A673 (cell line): ENCODE data around the gene FNDC11.

ENCODE experiments used
- EZH2 ChIP-seq: fragments of 200-600 bp; sonication (generic); IDR thresholded peaks from 2 replicates; pipeline ENCODE4 v1.6.1; 2017; ENCODE audit warnings: borderline replicate concordance, low read depth, mild to moderate bottlenecking, mixed read lengths, antibody characterized with exemption, low read length; ENCODE audit not compliant: poor library complexity, severe bottlenecking
- TF ChIP-seq, protein P1 (sequence below): fragments of 300-800, 200-600 bp; sonication (generic); conservative IDR thresholded peaks from 2 replicates; pipeline ENCODE4 v1.5.1; 2017; ENCODE audit warnings: low read depth, mild to moderate bottlenecking, antibody characterized with exemption, low read length, moderate library complexity, mixed read lengths

DNA sequence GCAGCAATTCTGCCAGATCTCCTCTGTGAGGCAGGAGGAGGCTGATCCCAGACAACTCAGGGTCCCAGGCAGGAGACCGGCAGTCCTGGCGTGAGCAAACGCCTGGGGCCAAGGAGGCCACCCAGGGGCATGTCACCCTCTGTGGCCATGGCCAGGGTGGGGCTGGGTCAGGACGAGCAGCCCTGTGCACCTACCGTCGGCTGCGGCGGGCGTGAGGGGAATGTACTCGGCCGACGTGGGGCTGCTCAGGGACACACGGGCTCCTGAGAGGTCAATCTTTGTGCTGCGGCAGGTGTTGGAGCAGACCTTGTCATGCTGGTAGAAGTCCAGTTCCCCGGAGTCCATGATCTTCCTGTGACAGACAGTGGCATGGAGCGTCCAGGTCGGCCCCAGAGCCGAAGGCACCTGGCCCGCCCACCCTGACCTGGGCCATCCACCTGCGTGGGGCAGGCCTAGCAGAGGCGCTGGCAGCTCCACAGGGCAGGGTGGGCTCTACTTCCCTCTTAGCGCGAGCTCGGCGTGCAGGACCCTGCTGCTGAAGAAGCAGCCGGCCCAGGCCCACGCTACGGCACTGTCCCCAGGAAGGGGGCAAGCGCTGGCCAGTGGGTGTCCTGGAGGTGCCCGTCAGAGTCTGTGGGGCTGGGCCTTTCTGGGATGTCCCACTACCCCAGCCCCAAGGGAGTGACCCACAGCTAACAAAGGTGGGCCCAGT, 41.6 kb downstream of the FNDC11 start:
- TF ChIP-seq, protein P1, sequence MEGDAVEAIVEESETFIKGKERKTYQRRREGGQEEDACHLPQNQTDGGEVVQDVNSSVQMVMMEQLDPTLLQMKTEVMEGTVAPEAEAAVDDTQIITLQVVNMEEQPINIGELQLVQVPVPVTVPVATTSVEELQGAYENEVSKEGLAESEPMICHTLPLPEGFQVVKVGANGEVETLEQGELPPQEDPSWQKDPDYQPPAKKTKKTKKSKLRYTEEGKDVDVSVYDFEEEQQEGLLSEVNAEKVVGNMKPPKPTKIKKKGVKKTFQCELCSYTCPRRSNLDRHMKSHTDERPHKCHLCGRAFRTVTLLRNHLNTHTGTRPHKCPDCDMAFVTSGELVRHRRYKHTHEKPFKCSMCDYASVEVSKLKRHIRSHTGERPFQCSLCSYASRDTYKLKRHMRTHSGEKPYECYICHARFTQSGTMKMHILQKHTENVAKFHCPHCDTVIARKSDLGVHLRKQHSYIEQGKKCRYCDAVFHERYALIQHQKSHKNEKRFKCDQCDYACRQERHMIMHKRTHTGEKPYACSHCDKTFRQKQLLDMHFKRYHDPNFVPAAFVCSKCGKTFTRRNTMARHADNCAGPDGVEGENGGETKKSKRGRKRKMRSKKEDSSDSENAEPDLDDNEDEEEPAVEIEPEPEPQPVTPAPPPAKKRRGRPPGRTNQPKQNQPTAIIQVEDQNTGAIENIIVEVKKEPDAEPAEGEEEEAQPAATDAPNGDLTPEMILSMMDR, result no peak
- TF ChIP-seq EZH2, result no peak
